GM12874 (cell line): Measurements from ENCODE around the gene DLL3.

Experiments used
- TF ChIP-seq, protein P1 (sequence below): IDR thresholded peaks from 2 replicates; pipeline ENCODE4 v1.5.1; 2011; ENCODE audit warnings: low read depth, mild to moderate bottlenecking, control low read depth, low read length, moderate library complexity; ENCODE audit not compliant: insufficient read depth

The DLL3 gene

DNA sequence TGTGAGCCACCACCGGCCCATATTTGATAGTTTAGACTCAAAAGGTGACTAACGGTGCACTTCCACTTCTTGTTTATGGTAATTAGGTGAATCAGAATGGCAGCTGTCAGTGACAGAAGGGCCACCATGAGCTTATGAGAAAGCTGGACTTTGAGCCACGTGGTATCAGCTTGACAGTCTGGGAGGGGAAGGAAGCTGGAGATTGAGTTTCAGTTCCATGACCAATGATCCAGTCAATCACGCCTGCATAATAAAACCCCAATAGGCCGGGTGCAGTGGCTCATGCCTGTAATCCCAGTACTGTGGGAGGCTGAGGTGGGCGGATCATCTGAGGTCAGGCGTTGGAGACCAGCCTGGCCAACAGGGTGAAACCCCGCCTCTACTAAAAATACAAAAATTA is 25.7 kb downstream of the DLL3 start:
- TF ChIP-seq, protein P1, sequence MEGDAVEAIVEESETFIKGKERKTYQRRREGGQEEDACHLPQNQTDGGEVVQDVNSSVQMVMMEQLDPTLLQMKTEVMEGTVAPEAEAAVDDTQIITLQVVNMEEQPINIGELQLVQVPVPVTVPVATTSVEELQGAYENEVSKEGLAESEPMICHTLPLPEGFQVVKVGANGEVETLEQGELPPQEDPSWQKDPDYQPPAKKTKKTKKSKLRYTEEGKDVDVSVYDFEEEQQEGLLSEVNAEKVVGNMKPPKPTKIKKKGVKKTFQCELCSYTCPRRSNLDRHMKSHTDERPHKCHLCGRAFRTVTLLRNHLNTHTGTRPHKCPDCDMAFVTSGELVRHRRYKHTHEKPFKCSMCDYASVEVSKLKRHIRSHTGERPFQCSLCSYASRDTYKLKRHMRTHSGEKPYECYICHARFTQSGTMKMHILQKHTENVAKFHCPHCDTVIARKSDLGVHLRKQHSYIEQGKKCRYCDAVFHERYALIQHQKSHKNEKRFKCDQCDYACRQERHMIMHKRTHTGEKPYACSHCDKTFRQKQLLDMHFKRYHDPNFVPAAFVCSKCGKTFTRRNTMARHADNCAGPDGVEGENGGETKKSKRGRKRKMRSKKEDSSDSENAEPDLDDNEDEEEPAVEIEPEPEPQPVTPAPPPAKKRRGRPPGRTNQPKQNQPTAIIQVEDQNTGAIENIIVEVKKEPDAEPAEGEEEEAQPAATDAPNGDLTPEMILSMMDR, result no peak

DNA sequence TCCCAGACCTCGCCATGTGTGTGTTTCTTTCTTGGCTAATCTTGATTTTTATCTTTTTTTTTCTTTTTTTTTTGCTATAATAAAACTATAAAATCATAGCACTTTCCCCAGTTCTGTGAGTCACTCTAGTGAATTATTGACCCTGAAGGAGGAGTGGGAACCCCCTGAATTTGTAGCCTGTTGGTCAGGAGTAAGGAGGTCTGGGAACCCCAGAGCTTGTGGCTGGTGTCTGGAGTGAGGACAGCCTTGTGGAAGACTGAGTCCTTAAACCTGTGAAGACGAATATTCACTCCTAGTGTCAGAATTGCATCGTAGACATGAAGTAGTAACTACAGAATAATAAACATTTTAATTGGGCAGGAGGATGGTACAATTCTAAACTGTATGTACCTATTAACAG is 26.5 kb downstream of the DLL3 start:
- TF ChIP-seq, protein P1, result no peak

DNA sequence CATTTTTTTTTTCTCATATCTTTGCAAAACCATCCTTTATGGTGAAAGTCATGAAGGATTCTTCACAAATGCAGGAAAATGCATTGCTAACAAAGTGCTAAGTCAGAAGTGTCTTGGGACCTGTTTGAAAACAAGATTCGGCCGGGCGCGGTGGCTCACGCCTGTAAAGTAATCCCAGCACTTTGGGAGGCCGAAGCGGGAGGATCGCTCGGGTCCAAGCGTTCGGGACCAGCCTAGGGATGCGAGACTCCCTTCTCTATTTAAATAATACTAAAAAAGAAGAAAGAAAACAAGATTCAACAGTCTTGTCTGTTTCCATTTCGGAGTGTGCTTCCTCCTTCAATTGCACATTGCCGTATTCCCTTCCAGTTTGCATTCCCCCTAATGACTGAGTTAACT is 33.1 kb downstream of the DLL3 start:
- TF ChIP-seq, protein P1, result no peak

DNA sequence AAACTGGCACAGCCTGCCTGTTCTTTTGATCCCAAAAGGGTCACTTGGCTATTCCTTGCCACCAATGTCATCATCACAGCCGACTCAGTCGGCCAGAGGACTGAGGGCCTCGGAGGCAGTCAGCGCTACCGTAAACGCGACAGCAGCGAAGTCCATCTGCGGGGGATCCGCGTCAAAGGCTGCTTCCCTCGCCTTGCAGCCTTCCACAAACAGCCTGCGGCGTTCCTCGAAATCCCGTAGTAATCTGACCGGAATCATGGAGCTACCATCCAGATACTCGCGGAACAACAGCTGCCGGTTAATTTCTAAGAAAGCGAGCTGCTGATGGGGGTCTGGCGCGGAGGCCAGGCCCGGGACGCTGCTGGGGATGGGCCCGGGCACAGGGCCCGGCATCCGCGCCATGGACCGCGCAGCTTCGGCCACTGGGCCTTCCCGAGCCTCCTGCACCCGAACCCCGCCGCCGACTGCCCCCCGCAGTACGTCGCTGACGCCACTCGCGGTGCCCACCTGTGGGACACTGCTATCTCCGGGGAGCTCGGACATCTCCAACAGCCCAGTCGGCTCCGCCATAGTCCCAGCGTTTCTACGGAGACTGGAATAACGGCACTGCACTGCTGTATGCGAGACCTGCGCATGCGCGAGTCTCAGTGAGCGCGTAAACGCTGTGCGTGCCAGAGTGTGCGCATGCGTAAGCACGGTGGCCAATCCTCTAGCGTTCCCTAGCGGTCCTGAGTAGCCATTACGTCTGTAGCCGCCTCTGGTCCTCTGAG is 33.7 kb downstream of the DLL3 start, which contains the start of gene EID2B:
Gene EID2B, minus strand, starts transcription at position 620 of the 770 bp plus-strand sequence. Its CDS starts 50 bp downstream, at position 570.
- TF ChIP-seq, protein P1, result peak; percentile 99

DNA sequence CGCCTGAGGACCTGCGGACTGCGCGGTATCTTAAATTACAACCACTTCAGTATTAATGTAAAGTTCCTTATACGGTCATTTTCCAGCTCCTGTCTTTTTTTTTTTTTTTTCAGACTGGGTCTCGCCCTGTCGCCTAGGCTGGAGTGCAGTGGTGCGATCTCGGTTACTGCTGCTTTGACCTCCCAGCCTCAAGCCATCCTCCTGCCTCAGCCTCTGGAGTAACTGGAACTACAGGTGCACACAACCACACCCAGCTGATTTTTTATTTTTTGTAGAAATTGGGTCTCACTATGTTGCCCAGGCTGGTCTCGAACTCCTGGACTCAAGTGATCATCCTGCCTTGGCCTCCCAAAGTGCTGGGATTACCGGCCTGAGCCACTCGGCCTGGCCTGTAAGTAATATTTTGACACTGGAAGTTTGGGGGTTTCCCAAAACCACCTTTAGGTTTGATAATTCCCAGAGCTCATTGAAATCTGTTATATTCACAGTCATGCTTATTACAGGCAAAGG is 34.3 kb downstream of the DLL3 start:
- TF ChIP-seq, protein P1, result no peak

DNA sequence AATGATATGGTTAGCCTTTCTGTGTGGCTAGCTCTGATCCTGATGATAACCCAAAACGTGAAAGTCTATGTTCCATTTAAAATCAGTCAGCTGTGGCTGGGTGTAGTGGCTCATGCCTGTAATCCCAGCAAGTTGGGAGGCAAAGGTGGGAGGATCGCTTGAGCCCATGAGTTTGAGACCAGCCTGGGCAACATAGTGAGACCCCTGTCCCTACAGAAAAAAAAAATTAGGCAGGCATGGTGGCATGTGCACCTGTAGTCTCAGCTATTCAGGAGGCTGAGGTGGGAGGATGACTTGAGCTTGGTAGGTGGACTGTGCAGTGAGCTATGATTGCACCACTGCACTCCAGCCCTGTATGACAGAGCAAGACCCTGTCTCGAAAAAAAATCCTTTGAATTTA is 35.0 kb downstream of the DLL3 start:
- TF ChIP-seq, protein P1, result no peak

DNA sequence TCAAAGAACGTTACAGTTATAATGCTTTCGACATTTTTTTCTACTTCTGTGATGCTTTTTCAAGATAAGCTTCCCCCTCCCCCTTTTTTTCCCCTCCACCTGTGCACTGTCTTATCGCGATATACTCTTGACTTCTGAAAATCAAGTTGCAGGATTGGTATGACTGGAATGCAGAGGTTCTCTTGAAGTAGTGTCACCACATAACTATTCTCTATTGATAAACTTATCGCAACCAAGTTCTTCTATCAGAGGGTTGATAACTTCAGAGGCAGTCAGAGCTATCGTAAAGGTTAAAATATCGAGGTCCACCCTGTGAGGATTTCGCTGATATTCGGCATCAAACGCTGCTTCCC is 40.4 kb downstream of the DLL3 start:
- TF ChIP-seq, protein P1, result no peak
